A549 (cell line): ENCODE data around the gene SFT2D1. TPM values are rescaled to one million over a fixed set of nuclear protein-coding genes. Genes with fewer than 3 reads are reported as not detected.
A peak's percentile ranks its signal among the peaks of the same experiment; 100 is the strongest.

ENCODE experiments used
- ATAC-seq, 2 experiments: fragments of 200-7000 bp in 1 of 2; fragments of >200 bp in 1 of 2; cut with Nextera tagmentation in 1 of 2; cut with Tn5 transposase in 1 of 2; 3 replicates each; pipeline versions ENCODE4 v1.8.0 to v1.9.1; 2018 to 2020; ENCODE audit warnings: mild to moderate bottlenecking in 1 of 2, moderate library complexity in 1 of 2
- CTCF ChIA-PET: fragments of 300-600 bp; sonication (Branson Sonifier 250); formaldehyde crosslinking; extraction: SDS; loops from one replicate; lab custom pipeline; 2021; ENCODE audit warnings: antibody characterized with exemption, inconsistent platforms; lab: Yijun Ruan, JAX
- POLR2A ChIA-PET: fragments of 350-600 bp; formaldehyde crosslinking; extraction: SDS; loops from one replicate; lab custom pipeline; 2021; ENCODE audit warnings: antibody characterized with exemption, inconsistent platforms; lab: Yijun Ruan, JAX
- DNase-seq, 2 experiments: peaks; one replicate each; pipeline versions ENCODE4 v3.0.0 to v3.0.0-alpha.2; 2011 to 2016; ENCODE audit warnings: low read depth in 1 of 2, low spot score in 1 of 2
- FAIRE-seq: peaks from 2 replicates; lab custom pipeline; 2011; peaks lifted over from hg19 to GRCh38; lab: Jason Lieb, UNC
- H3K27ac ChIP-seq, 2 experiments: fragments of >200 bp; sonication (Bioruptor Twin); formaldehyde crosslinking; 3 replicates each; pipeline ENCODE4 v1.5.1; 2016 to 2017
- H3K4me1 ChIP-seq: fragments of >200 bp; sonication (Bioruptor Twin); formaldehyde crosslinking; 3 replicates; pipeline ENCODE4 v1.6.1; 2016
- H3K4me2 ChIP-seq: fragments of >200 bp; sonication (Bioruptor Twin); formaldehyde crosslinking; 3 replicates; pipeline ENCODE4 v1.6.1; 2016
- H3K4me3 ChIP-seq: fragments of >200 bp; sonication (Bioruptor Twin); formaldehyde crosslinking; 3 replicates; pipeline ENCODE4 v1.5.1; 2016
- H3K9me3 ChIP-seq: fragments of >200 bp; sonication (Bioruptor Twin); formaldehyde crosslinking; 3 replicates; pipeline ENCODE4 v1.6.1; 2016
- CHD2 ChIP-seq: fragments of 150-350 bp; IDR thresholded peaks from 2 replicates; pipeline ENCODE4 v1.6.1; 2014; ENCODE audit warnings: low read length; ENCODE audit not compliant: partially characterized antibody
- EHMT2 ChIP-seq: fragments of 200-600 bp; sonication (generic); IDR thresholded peaks from 2 replicates; pipeline ENCODE4 v1.6.1; 2016; ENCODE audit warnings: antibody characterized with exemption, low read depth, mild to moderate bottlenecking, moderate library complexity
- FOSB ChIP-seq: fragments of 250-450 bp; sonication (Bioruptor Pico); IDR thresholded peaks from 2 replicates; pipeline ENCODE4 v1.5.0; 2020; ENCODE audit warnings: mild to moderate bottlenecking, moderate library complexity
- HDAC2 ChIP-seq: fragments of 200-600 bp; sonication (generic); IDR thresholded peaks from 2 replicates; pipeline ENCODE4 v1.6.1; 2016
- HEYL ChIP-seq: fragments of 250-450 bp; sonication (Bioruptor Pico); IDR thresholded peaks from 2 replicates; pipeline ENCODE4 v1.8.0; 2021; ENCODE audit warnings: mild to moderate bottlenecking, moderate library complexity
- HOXA7 ChIP-seq: fragments of 250-450 bp; sonication (Bioruptor Pico); IDR thresholded peaks from 2 replicates; pipeline ENCODE4 v1.5.0; 2020; ENCODE audit warnings: mild to moderate bottlenecking, moderate library complexity
- HOXB5 ChIP-seq: fragments of 250-450 bp; sonication (Bioruptor Pico); IDR thresholded peaks from 2 replicates; pipeline ENCODE4 v1.5.0; 2020; ENCODE audit warnings: mild to moderate bottlenecking, moderate library complexity
- JUN ChIP-seq, 2 experiments: fragments of >200 bp; sonication (Bioruptor Twin); formaldehyde crosslinking; IDR thresholded peaks; 2 replicates in 1 of 2; 3 replicates in 1 of 2; pipeline ENCODE4 v1.6.1; 2016 to 2017
- KDM5A ChIP-seq: fragments of 200-600 bp; sonication (generic); IDR thresholded peaks from 2 replicates; pipeline ENCODE4 v1.6.1; 2016; ENCODE audit warnings: antibody characterized with exemption, mild to moderate bottlenecking
- MYC ChIP-seq: IDR thresholded peaks from 2 replicates; pipeline ENCODE4 v1.6.1; 2012; ENCODE audit warnings: mild to moderate bottlenecking, inconsistent platforms, low read length, improper control_type of control experiment, borderline replicate concordance
- PHF8 ChIP-seq: fragments of 200-600 bp; sonication (generic); IDR thresholded peaks from 2 replicates; pipeline ENCODE4 v1.6.1; 2016; ENCODE audit warnings: low read depth, mild to moderate bottlenecking, antibody characterized with exemption, moderate library complexity, borderline replicate concordance
- POLR2A ChIP-seq: IDR thresholded peaks from 2 replicates; pipeline ENCODE4 v1.6.1; 2012; ENCODE audit warnings: mild to moderate bottlenecking, low read length
- POLR2AphosphoS2 ChIP-seq: conservative IDR thresholded peaks from 2 replicates; pipeline ENCODE4 v1.6.1; 2012; ENCODE audit warnings: low read length, improper control_type of control experiment, inconsistent platforms
- RAD21 ChIP-seq, 2 experiments: fragments of >200 bp in 1 of 2; sonication (Bioruptor Twin) in 1 of 2; formaldehyde crosslinking in 1 of 2; IDR thresholded peaks in 1 of 2; conservative IDR thresholded peaks in 1 of 2; 2 replicates in 1 of 2; 3 replicates in 1 of 2; pipeline ENCODE4 v1.6.1; 2012 to 2018; ENCODE audit warnings: inconsistent platforms in 1 of 2
- SREBF2 ChIP-seq: fragments of 450-650 bp; IDR thresholded peaks from 2 replicates; pipeline ENCODE4 v1.6.1; 2014; ENCODE audit warnings: mild to moderate bottlenecking, moderate library complexity
- ZC3H11A ChIP-seq: fragments of 450-650 bp; IDR thresholded peaks from 2 replicates; pipeline ENCODE4 v1.6.1; 2014; ENCODE audit warnings: antibody characterized with exemption, mild to moderate bottlenecking
- ZSCAN20 ChIP-seq: fragments of 250-450 bp; sonication (Bioruptor Pico); IDR thresholded peaks from 2 replicates; pipeline ENCODE4 v1.8.0; 2022; ENCODE audit warnings: mild to moderate bottlenecking, moderate library complexity
- WGBS: methylation state at CpG from one replicate; pipeline ENCODE4 v1.1.6; 2017; ENCODE audit errors: missing lambda C conversion rate; 5-methylcytosine and 5-hydroxymethylcytosine counted together
- polyA plus RNA-seq, 4 experiments: library from polyadenylated mRNA; depleted of rRNA in 3 of 4; stranded (reverse); fragments of >200 nt; fragmentation: RNase III in 1 of 4; extraction: RNeasy Plus Mini Kit Qiagen cat#74134 plus additional on column Dnase treatment in 1 of 4; gene quantifications; 2 replicates in 3 of 4; 3 replicates in 1 of 4; pipeline ENCODE4 v1.2.3, GENCODE V29; 2011 to 2017
- TF ChIP-seq, protein P1 (sequence below): IDR thresholded peaks from 2 replicates; pipeline ENCODE4 v1.6.1; 2012; ENCODE audit warnings: low read depth, borderline replicate concordance
- TF ChIP-seq, protein P2 (sequence below): IDR thresholded peaks from 2 replicates; pipeline ENCODE4 v1.6.1; 2012
- TF ChIP-seq, protein P3 (sequence below): fragments of >200 bp; sonication (Bioruptor Twin); formaldehyde crosslinking; IDR thresholded peaks from 2 replicates; pipeline ENCODE4 v1.6.1; 2016

SFT2D1 gene
- polyA plus RNA-seq, 2 of the 4 experiments (the other 2 are of a cell fraction) = 48.1 to 74.4 TPM

DNA sequence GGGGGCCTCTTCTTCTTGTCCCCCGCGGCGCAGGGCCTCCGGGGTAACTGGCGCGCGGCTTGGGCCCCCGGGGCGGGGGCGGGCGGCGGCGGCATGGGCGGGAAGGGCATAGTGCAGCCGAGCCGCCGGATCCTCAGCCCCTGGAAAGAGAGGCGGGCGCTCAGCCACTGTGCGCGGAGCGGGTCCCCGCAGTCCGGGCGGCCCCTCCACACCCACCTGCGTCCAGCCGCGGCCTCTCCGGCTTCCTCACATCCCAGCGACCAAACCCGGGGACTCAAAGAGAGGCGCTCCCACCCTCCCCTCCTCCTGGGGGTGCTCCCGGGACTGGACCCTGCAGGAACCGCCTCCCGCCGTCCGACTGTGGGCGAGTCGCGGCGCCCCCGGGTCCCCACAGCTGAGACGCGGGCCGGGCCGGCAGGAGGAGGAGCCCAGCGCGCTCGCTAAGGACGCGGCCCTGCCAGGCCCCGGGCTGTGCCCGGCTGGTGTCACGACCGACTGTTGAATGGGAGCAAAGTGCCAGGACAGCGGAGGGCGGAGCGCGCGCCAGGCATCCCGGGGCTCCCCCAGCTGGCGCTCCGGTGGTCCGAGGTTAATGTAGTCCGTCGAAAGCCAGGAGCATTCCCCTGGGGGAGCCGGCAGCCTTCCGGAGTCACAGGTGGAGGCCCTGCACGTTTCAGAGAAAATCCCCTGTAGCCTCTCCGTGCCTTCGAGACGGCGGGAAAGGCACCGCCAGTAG is 34.1 kb downstream of the SFT2D1 start, which contains the start of gene PRR18:
Gene PRR18 (minus strand): TSS at position 360 of the 736 bp plus-strand sequence. CDS start 250 bp downstream, at position 110.
- ChIA-PET CTCF (interaction anchor here (1.1 to 1.8 kb wide), 3 partner anchors 10 to 458 kb away, joined by 3 to 5 read pairs (median 3); no protein-coding TSS in a partner anchor), POLR2A (no interaction called here)
- FAIRE-seq (no peak), DNase-seq (no peak), ATAC-seq (peak; percentile 45 to 75; a peak in 4 of 6 replicates)
- Histone ChIP-seq H3K27ac (peak within 1 kb of the TSS; percentile 59 to 79; a peak in 4 of 6 replicates), H3K4me1 (no peaks in the 10 kb centered on the region; the same call in 2 of the 3 replicates), H3K9me3 (no peaks in the 10 kb centered on the region), H3K4me3 (peak within 1 kb of the TSS; percentile 54), H3K4me2 (peak within 1 kb of the TSS; percentile 95)
- TF ChIP-seq KDM5A (no peak), RAD21 (conservative IDR thresholded peaks at IDR 0.05 in 1 of 2, IDR thresholded peaks at IDR 0.05 in 1 of 2) (no peak), JUN (IDR thresholded peaks at IDR 0.05) (no peak), HOXA7 (no peak), MYC (no peak), EHMT2 (no peak)
- TF ChIP-seq, protein P1, sequence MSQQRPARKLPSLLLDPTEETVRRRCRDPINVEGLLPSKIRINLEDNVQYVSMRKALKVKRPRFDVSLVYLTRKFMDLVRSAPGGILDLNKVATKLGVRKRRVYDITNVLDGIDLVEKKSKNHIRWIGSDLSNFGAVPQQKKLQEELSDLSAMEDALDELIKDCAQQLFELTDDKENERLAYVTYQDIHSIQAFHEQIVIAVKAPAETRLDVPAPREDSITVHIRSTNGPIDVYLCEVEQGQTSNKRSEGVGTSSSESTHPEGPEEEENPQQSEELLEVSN = no peak
- WGBS = 78% methylated on average over 8 of the region's 74 CpGs

DNA sequence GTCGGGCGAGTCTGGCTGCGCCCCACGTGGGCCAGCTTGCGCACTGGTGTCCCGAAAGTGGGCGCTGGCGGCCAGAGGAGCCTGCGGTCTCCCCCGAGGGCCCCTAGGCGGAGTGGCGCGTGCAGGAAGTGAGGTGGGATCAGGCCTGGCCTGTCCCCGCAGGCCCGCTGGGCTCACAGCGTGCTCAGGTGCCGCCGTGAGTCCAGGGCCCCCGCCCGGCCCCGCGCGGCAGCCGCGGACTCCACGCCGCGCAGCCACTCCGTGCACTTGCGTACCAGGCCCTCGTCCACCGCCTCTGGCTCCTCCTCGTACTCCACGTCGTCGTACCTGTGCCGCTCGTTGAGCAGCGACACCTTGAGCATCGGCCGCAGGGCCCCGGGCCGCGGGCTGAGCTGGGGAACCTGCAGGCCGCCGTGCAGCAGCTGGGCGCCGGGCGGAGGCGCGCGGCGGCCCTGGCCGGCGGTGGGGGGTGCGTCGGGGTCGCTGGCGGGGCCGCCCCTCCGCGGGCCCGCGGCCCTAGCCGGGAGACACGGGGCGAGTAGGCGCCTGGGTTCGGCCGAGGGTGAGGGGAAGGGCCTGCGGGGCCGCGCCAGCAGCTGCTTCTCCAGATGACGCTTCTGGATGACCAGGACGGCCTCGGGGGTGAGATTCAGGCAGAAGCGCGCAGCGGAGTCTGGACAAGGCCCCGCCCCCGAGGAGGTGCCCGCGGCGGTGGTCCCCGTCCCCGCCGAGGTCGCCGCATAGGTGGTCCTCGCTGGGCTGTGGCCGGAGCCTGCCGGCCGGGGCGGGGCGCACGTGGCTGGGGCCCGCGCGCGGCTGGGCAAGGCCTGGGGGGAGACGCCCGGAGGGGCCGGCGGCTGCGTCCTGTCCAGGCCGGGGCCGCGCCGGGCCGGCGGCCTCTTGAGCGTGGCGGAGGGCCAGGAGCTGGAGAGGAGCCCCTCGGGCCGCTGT is 35.0 kb downstream of the SFT2D1 start:
- H3K4me1 ChIP-seq = no peaks in the 10 kb centered on the region
- ATAC-seq (peak; percentile 55 to 60; a peak in 5 of 6 replicates), FAIRE-seq (no peak), DNase-seq (no peak)
- CTCF ChIA-PET = interaction anchor here (1.2 kb wide), 1 partner anchor 457 kb away, joined by 3 read pairs; no protein-coding TSS in a partner anchor
- peak overlapping the region; percentile 54 for H3K4me3 ChIP-seq
- POLR2A ChIA-PET = no interaction called here
- peak overlapping the region; percentile 95 for H3K4me2 ChIP-seq
- TF ChIP-seq POLR2AphosphoS2 = no peak
- no peak for TF ChIP-seq POLR2A
- no peak for TF ChIP-seq ZSCAN20 (CRISPR knock-in tag)
- TF ChIP-seq MYC = no peak
- TF ChIP-seq HOXB5 = no peak
- TF ChIP-seq KDM5A = no peak
- TF ChIP-seq HEYL (CRISPR knock-in tag) = no peak
- no peaks in the 10 kb centered on the region for H3K9me3 ChIP-seq
- 88% methylated on average over 22 of the region's 115 CpGs for WGBS
- peak overlapping the region; percentile 59 to 79; a peak in 4 of 6 replicates for H3K27ac ChIP-seq

DNA sequence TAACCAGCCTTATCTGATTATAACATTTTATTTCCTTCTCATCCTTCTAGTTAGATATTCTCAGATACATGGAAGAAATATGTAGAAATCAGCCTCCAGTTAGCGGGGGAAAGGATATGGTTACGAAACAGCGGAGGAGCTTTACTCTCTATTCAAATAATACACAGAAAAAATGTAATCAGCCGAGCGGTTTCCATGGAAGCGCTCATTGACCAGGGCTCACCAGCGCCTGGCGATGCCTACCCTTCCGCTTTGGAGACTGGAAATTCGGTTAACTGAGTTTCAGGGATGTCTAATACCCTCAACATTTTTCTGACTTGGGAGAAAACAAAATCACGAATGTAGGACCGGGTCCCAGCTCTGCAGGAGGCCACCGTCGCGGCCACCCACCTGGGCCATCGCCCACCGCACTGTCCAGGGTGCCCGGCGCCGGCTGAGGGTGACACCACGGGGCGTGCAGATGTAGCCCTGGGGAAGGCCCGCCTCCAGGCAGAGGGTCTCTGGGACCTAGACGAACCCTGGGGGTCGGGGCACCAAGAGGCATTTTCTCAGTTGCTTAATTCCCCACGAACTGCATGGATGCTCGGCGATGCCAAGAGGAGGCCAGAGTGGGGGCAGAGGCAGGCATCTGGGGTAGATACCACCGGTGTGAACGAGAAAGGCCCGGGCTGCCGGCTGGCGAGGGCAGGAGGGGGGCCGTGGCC is 35.8 kb downstream of the SFT2D1 start:
- FAIRE-seq (no peak), DNase-seq (no peak), ATAC-seq (no peak)
- CTCF ChIA-PET = no interaction called here
- H3K4me3 ChIP-seq = no peak overlapping the region
- H3K4me1 ChIP-seq = no peaks in the 10 kb centered on the region
- no peaks in the 10 kb centered on the region for H3K9me3 ChIP-seq
- WGBS = 84% methylated on average over 15 of the region's 34 CpGs
- POLR2A ChIA-PET = no interaction called here
- no peak overlapping the region for H3K4me2 ChIP-seq
- TF ChIP-seq HDAC2 (no peak), HOXB5 (no peak), PHF8 (no peak), ZC3H11A (no peak), SREBF2 (no peak), FOSB (CRISPR knock-in tag) (no peak), MYC (no peak), JUN (IDR thresholded peaks at IDR 0.05) (no peak), CHD2 (no peak)
- TF ChIP-seq, protein P2, sequence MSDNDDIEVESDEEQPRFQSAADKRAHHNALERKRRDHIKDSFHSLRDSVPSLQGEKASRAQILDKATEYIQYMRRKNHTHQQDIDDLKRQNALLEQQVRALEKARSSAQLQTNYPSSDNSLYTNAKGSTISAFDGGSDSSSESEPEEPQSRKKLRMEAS = no peak
- TF ChIP-seq, protein P3, sequence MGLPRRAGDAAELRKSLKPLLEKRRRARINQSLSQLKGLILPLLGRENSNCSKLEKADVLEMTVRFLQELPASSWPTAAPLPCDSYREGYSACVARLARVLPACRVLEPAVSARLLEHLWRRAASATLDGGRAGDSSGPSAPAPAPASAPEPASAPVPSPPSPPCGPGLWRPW = no peak
- TF ChIP-seq, all 56 proteins: peak for 0
- H3K27ac ChIP-seq = no peak overlapping the region
